ENCODE results near the gene MPO. TPM values are rescaled to one million over a fixed set of nuclear protein-coding genes. Genes with fewer than 3 reads are reported as not detected.

Gene MPO
- total and polyA plus RNA-seq, 4 donors = 0.14 to 221 (median 0.52) TPM

DNA sequence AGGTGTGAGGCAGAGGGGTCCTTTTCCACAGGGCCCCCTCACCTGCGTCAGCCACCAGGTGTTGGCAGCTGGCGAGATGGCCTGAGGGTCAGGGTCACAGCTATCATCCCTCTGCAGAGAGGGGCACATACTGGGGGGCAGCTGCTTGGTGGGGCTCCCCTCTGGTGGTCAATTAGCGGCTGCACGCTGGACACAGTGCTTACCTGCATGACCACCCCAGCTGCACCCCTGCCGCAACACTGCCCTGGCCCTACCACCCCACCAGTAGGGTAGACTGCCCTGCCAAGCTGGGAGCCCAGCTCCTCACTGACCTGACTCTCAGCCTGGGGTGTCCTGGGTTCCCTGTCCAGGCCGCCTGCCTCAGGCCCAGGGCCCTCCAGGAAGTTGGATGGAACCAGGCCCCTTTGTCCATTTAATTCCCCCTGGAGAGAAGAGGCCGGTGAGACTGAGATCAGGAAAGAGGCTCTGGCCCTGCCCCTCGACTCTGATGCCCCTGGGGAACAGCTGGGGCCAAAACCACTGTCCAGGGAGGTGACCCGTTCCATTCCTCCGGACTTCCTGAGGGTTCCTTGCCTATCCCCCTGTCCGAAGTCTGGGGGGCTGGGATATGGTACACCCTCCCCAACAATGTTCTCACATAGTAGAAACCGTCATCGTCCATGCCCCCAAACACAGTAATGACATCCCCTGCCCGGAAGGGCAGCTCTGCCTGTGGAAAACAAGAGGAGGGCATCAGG lies 24.2 kb upstream of the MPO start:
- no peaks in the 10 kb centered on the region for H3K4me1 ChIP-seq (ENCODE audit: control insufficient read depth in 4 of 4, insufficient read depth in 4 of 4, low read length in 3 of 4)
- H3K27ac ChIP-seq (ENCODE audit: low read depth in 1 of 2, low read length in 2 of 2) = no peak overlapping the region
- H3K9ac ChIP-seq (ENCODE audit: low read depth in 1 of 2, low read length in 2 of 2) = no peak overlapping the region
- no peaks in the 10 kb centered on the region for H3K36me3 ChIP-seq (ENCODE audit: control insufficient read depth in 4 of 4, insufficient read depth in 3 of 4, low read depth in 1 of 4, low read length in 3 of 4)
- 91% methylated on average over 14 of the region's 14 CpGs for WGBS
- H3K4me3 ChIP-seq (ENCODE audit: low read depth in 1 of 3, low read length in 3 of 3) = no peak overlapping the region
- TF ChIP-seq RXRA (IDR thresholded peaks at IDR 0.05) (no peak), HNF4A (conservative IDR thresholded peaks at IDR 0.05) (no peak)
- H3K27me3 ChIP-seq (ENCODE audit: control insufficient read depth in 4 of 4, insufficient read depth in 4 of 4, low read length in 3 of 4) = no peaks in the 10 kb centered on the region
- peak; percentile 31 for DNase-seq (ENCODE audit: low spot score)
- H3K9me3 ChIP-seq (ENCODE audit: control insufficient read depth in 4 of 4, low read length in 3 of 4) = no peaks in the 10 kb centered on the region

DNA sequence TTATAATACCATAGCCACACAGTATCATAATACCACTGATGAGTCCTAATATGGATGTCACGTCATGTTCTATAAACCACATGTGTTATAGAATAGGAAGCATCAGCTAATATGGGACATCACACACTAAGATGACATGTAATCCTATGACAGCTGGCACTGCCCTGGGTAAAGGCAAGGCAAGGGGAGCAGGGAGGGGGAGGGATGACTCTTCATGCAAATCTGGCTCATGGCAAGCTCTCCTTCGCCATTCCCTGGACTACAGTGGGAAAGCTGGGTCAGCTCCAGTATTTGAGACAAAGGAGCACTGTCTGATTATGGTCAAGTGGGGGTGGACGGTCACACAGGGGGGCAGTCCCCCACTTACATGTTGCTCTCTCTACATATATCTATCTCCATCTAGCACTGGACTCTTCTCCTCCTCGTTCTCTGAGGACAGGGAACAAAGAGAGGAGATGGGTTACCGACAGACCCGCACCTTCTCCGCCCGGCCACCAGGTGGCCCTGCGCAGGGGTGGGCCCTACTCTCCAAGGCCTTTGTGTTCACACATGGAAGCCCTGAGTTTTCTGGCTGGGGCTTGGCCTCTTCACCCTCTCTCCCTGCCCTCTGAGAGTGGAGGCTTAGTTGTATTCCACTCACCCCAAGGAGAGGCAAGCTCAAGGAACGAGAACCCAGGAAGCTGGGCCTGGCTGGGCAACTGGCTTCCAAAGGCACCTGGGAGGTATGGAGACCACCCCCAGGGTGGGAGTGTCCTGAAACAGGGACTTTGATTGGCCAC lies 23.4 kb upstream of the MPO start:
- TF ChIP-seq FOXA1 (IDR thresholded peaks at IDR 0.05) (no peak), RAD21 (IDR thresholded peaks at IDR 0.05) (peak; percentile 71 to 84), NR2F2 (IDR thresholded peaks at IDR 0.05) (no peak)
- TF ChIP-seq, protein P1, sequence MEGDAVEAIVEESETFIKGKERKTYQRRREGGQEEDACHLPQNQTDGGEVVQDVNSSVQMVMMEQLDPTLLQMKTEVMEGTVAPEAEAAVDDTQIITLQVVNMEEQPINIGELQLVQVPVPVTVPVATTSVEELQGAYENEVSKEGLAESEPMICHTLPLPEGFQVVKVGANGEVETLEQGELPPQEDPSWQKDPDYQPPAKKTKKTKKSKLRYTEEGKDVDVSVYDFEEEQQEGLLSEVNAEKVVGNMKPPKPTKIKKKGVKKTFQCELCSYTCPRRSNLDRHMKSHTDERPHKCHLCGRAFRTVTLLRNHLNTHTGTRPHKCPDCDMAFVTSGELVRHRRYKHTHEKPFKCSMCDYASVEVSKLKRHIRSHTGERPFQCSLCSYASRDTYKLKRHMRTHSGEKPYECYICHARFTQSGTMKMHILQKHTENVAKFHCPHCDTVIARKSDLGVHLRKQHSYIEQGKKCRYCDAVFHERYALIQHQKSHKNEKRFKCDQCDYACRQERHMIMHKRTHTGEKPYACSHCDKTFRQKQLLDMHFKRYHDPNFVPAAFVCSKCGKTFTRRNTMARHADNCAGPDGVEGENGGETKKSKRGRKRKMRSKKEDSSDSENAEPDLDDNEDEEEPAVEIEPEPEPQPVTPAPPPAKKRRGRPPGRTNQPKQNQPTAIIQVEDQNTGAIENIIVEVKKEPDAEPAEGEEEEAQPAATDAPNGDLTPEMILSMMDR (IDR thresholded peaks at IDR 0.05; ENCODE audit: low read depth, low read length, missing input control) = peak; percentile 71
- TF ChIP-seq, protein P2, sequence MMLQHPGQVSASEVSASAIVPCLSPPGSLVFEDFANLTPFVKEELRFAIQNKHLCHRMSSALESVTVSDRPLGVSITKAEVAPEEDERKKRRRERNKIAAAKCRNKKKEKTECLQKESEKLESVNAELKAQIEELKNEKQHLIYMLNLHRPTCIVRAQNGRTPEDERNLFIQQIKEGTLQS (IDR thresholded peaks at IDR 0.05) = no peak
- Histone ChIP-seq H3K4me1 (ENCODE audit: control insufficient read depth in 4 of 4, insufficient read depth in 4 of 4, low read length in 3 of 4) (no peaks in the 10 kb centered on the region), H3K27me3 (ENCODE audit: control insufficient read depth in 4 of 4, insufficient read depth in 4 of 4, low read length in 3 of 4) (no peaks in the 10 kb centered on the region), H3K4me3 (ENCODE audit: low read depth in 1 of 3, low read length in 3 of 3) (no peak overlapping the region), H3K9me3 (ENCODE audit: control insufficient read depth in 4 of 4, low read length in 3 of 4) (no peaks in the 10 kb centered on the region), H3K27ac (ENCODE audit: low read depth in 1 of 2, low read length in 2 of 2) (no peak overlapping the region), H3K9ac (ENCODE audit: low read depth in 1 of 2, low read length in 2 of 2) (no peak overlapping the region), H3K36me3 (ENCODE audit: control insufficient read depth in 4 of 4, insufficient read depth in 3 of 4, low read depth in 1 of 4, low read length in 3 of 4) (no peaks in the 10 kb centered on the region)
- 51% methylated on average over 10 of the region's 10 CpGs for WGBS
- DNase-seq (ENCODE audit: low spot score) = peak; percentile 61

DNA sequence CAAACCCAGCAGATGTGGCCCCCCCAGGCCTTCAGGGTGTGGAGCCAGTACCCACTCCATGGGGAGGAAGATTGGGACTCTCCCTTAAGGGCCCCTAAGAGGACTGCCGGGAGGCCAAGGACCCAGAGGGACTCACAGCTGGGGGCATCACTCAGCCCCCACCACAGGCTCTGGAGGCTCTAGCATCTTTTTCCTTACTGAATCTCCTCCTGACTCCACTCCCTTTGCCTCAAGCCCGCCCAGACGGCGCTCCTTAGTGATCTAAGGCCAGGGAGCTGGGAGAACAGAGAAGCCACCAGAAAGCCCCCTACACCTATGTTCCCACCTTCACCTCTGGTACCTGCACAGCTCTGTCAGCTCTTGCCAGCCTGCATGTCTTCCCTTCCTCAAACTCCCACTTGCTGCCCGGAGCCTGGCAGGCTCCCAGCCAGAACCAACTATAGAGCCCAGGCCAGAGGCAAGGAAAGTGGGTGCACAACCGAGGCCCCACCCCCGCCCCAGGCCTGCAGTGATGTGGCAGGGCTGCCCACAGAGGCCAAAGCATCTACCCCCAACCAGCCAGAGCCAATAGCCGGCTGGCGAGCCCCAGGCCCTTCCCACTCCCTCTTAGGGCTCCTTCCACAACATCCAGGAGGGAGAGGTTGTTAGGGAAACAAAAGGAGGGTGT lies 22.3 kb upstream of the MPO start:
- Histone ChIP-seq H3K27me3 (ENCODE audit: control insufficient read depth in 4 of 4, insufficient read depth in 4 of 4, low read length in 3 of 4) (no peaks in the 10 kb centered on the region), H3K36me3 (ENCODE audit: control insufficient read depth in 4 of 4, insufficient read depth in 3 of 4, low read depth in 1 of 4, low read length in 3 of 4) (no peaks in the 10 kb centered on the region), H3K9me3 (ENCODE audit: control insufficient read depth in 4 of 4, low read length in 3 of 4) (no peaks in the 10 kb centered on the region), H3K27ac (ENCODE audit: low read depth in 1 of 2, low read length in 2 of 2) (no peak overlapping the region), H3K9ac (ENCODE audit: low read depth in 1 of 2, low read length in 2 of 2) (no peak overlapping the region), H3K4me3 (ENCODE audit: low read depth in 1 of 3, low read length in 3 of 3) (no peak overlapping the region), H3K4me1 (ENCODE audit: control insufficient read depth in 4 of 4, insufficient read depth in 4 of 4, low read length in 3 of 4) (no peaks in the 10 kb centered on the region)
- TF ChIP-seq NR2F2 (IDR thresholded peaks at IDR 0.05) (no peak), RAD21 (IDR thresholded peaks at IDR 0.05) (no peak), JUND (IDR thresholded peaks at IDR 0.05) (no peak), EGR1 (IDR thresholded peaks at IDR 0.05; ENCODE audit: low read depth in 2 of 2) (no peak), SP1 (IDR thresholded peaks at IDR 0.05) (no peak), FOXA1 (IDR thresholded peaks at IDR 0.05) (no peak), HNF4G (IDR thresholded peaks at IDR 0.05) (no peak), TAF1 (conservative IDR thresholded peaks at IDR 0.05) (no peak), YY1 (IDR thresholded peaks at IDR 0.05) (no peak)
- TF ChIP-seq, protein P3, sequence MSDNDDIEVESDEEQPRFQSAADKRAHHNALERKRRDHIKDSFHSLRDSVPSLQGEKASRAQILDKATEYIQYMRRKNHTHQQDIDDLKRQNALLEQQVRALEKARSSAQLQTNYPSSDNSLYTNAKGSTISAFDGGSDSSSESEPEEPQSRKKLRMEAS (IDR thresholded peaks at IDR 0.05) = no peak
- TF ChIP-seq, protein P4, sequence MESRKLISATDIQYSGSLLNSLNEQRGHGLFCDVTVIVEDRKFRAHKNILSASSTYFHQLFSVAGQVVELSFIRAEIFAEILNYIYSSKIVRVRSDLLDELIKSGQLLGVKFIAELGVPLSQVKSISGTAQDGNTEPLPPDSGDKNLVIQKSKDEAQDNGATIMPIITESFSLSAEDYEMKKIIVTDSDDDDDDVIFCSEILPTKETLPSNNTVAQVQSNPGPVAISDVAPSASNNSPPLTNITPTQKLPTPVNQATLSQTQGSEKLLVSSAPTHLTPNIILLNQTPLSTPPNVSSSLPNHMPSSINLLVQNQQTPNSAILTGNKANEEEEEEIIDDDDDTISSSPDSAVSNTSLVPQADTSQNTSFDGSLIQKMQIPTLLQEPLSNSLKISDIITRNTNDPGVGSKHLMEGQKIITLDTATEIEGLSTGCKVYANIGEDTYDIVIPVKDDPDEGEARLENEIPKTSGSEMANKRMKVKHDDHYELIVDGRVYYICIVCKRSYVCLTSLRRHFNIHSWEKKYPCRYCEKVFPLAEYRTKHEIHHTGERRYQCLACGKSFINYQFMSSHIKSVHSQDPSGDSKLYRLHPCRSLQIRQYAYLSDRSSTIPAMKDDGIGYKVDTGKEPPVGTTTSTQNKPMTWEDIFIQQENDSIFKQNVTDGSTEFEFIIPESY (IDR thresholded peaks at IDR 0.05) = no peak
- TF ChIP-seq, protein P2 (IDR thresholded peaks at IDR 0.05) = no peak
- TF ChIP-seq, protein P1 (IDR thresholded peaks at IDR 0.05; ENCODE audit: low read depth, low read length, missing input control) = no peak
- 91% methylated on average over 9 of the region's 9 CpGs for WGBS
- peak; percentile 20 for DNase-seq (ENCODE audit: low spot score)

All from liver (tissue), 9 donors.